ENCODE measurements around the gene HIPK3.
A peak's percentile ranks its signal among the peaks of the same experiment; 100 is the strongest.
"Not testable (repeated sequence)": the region's sequence is repeated elsewhere in the genome, so short reads cannot be mapped to it uniquely, and the experiment has no call there.

Gene HIPK3

DNA sequence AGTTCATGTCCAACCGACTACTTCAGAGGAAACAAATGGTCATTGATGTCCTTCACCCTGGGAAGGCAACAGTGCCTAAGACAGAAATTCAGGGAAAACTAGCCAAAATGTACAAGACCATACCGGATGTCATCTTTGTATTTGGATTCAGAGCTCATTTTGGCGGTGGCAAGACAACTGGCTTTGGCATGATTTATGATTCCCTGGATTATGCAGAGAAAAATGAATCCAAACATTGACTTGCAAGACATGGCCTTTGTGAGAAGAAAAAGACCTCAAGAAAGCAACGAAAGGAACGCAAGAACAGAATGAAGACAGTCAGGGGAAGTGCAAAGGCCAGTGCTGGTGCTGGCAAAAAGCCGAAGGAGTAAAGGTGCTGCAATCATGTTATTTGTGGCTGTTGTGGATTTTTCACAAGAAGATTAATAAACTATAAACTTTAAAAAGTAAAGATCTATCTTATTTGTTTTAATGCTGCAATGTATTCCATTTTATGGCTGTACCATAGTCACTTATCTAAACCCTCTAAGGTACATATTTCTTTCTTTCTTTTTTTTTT is 20.1 kb upstream of the HIPK3 start:
- in situ Hi-C loops (cut with MboI; ENCODE audit: low sequenced_read_pairs, unreplicated experiment), result no loop called here
- TF ChIP-seq, protein P1, sequence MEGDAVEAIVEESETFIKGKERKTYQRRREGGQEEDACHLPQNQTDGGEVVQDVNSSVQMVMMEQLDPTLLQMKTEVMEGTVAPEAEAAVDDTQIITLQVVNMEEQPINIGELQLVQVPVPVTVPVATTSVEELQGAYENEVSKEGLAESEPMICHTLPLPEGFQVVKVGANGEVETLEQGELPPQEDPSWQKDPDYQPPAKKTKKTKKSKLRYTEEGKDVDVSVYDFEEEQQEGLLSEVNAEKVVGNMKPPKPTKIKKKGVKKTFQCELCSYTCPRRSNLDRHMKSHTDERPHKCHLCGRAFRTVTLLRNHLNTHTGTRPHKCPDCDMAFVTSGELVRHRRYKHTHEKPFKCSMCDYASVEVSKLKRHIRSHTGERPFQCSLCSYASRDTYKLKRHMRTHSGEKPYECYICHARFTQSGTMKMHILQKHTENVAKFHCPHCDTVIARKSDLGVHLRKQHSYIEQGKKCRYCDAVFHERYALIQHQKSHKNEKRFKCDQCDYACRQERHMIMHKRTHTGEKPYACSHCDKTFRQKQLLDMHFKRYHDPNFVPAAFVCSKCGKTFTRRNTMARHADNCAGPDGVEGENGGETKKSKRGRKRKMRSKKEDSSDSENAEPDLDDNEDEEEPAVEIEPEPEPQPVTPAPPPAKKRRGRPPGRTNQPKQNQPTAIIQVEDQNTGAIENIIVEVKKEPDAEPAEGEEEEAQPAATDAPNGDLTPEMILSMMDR (IDR thresholded peaks at IDR 0.05; ENCODE audit: borderline replicate concordance, control extremely low read depth, extremely low read depth, insufficient read depth, missing control alignments), result no peak
- no peak for DNase-seq (ENCODE audit: low spot score)

DNA sequence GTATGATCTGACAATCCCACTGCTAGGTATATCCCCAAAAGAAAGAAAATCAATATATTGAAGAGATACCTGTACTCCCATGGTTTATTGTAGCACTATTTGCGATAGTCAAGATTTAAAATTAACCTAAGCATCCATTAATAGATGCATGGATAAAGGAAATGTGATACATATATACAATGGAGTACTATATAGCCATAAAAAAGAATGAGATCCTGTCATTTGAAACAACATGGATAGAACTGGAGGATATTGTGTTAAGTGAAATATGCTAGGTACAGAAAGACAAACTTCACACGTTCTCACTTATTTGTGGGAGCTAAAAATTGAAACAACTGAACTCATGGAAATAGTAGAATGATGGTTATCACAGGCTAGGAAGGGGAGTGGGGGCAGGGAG is 14.6 kb upstream of the HIPK3 start:
- in situ Hi-C loops (cut with MboI; ENCODE audit: low sequenced_read_pairs, unreplicated experiment), result no loop called here
- DNase-seq (ENCODE audit: low spot score), result no peak
- TF ChIP-seq, protein P1 (IDR thresholded peaks at IDR 0.05; ENCODE audit: borderline replicate concordance, control extremely low read depth, extremely low read depth, insufficient read depth, missing control alignments), result no peak

DNA sequence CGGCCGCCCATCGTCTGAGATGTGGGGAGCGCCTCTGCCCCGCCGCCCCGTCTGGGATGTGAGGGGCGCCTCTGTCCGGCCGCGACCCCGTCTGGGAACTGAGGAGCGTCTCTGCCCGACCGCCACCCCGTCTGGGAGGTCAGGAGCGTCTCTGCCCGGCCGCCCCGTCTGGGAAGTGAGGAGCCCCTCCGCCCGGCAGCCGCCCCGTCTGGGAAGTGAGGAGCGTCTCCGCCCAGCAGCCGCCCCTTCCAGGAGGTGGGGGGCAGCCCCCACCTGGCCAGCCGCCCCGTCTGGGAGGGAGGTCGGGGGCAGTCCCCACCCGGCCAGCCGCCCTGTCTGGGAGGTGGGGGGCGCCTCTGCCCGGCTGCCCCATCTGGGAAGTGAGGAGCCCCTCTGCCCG is 13.5 kb upstream of the HIPK3 start:
- in situ Hi-C loops (cut with MboI; ENCODE audit: low sequenced_read_pairs, unreplicated experiment); DNase-seq (ENCODE audit: low spot score): not testable (repeated sequence)

DNA sequence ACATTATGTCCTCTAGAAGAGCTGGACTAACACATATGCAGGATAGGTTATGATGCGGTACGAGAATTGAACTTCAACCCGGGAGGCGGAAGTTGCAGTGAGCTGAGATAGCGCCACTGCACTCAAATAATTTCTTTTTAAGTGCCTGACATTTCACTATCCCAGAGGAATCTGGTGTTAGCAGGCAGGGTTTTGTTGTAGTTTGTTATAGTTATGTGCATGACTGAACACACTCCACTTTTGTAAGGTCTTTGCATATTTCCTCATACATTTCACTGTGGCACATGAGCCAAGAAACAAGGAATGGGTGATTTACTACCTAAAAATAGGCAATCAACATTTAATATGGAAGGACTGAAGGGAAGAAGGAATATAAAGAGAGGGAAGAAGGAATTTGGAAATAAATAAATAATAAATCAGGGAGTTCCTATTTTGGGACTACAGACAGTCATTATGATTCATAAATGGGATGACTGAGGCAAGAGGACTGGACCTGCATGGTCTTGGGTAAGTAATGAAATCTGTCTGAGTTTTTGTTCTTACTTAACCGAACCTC is 8.7 kb upstream of the HIPK3 start:
- no peak for DNase-seq (ENCODE audit: low spot score)
- in situ Hi-C loops (cut with MboI; ENCODE audit: low sequenced_read_pairs, unreplicated experiment), result no loop called here
- TF ChIP-seq, protein P1 (IDR thresholded peaks at IDR 0.05; ENCODE audit: borderline replicate concordance, control extremely low read depth, extremely low read depth, insufficient read depth, missing control alignments), result no peak

DNA sequence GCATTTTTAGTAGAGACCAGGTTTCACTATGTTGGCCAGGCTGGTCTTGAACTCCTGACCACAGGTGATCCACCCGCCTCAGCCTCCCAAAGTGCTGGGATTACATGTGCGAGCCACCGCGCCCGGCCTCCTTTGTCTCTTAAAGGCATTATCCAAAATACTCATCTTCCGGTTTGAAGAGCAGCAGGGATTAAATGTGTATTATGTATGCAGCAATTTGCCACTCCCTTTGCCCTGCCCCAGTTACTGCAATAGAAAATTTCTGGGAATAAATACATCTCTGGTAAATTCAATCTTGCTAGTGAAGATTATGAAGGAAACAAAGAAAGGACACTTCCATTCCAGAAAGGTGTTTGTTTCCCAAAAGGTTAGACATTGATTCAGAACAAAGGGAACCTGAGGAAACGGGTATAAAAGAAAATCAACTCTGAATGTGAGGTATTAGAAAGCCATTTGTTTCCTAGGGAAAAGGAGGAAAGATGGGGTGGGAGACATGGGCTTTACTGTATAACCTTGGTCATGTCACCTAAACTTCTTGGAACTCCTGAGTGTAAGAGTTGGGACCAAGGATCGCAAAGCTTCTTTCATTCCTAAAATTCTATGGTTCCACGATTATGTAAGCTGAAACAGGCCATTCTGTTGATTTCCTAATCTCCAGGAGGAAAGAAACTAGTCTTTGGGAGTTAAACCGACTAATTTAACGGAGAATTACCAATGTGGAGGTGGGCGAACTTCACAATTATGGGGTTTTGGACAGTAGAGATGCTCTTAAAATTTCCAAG is 959 bp upstream of the HIPK3 start:
- in situ Hi-C loops (cut with MboI; ENCODE audit: low sequenced_read_pairs, unreplicated experiment), result no loop called here
- no peak for DNase-seq (ENCODE audit: low spot score)
- TF ChIP-seq, protein P1 (IDR thresholded peaks at IDR 0.05; ENCODE audit: borderline replicate concordance, control extremely low read depth, extremely low read depth, insufficient read depth, missing control alignments), result no peak

DNA sequence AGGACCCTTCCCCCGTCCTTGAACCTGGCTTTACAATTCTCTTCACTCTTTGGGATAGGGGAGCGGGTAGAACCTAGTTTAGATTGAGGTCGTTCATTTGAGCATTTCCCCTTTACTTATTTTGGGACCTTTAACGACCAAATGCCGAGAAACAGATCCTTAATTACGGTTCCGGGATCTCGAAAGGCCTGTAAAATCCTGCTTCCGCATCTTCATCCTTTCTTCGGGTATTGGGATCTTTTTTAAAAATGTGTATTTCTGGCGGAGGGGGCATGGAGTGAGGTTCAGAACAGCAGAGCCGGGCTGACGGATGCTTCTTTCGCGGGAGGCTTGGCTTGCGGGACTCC is 395 bp upstream of the HIPK3 start:
- in situ Hi-C loops (cut with MboI; ENCODE audit: low sequenced_read_pairs, unreplicated experiment), result no loop called here
- TF ChIP-seq, protein P1 (IDR thresholded peaks at IDR 0.05; ENCODE audit: borderline replicate concordance, control extremely low read depth, extremely low read depth, insufficient read depth, missing control alignments), result no peak
- no peak for DNase-seq (ENCODE audit: low spot score)

DNA sequence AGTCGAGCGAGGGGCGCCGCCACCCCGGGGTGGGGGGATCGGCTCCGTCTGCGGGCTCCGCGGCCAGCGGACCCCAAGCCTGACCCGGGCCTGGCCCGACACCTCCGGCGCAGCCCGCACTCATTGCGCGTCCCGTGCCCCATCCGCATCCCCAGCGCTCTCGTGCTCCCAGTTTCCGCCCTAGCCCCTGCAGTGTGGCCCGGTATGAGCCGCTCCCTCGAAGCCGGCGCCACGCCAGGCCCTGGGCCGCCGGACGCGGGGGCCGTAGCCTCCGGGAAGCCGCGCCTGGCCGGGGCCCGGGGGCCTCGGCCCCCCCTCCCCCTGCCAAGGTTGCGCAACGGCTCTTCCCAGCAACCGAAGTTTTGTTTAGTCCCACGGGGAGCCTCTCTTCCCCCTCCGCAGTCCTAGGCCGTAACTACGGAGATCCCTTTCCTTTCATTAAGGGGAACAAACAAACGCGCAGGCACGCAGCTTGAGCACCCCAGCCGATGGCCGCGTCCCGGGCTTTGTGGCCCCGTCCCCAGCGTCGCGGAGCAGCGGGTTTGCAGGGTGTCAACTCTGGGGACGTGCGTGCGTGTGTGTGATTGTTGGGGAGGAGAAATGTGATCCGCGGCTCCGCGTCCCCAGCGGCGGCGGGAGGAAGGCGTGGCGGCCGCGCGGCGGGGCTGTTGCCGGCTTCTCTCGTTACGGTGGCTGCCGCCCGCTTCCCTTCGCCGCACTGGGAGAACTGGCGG is 883 bp downstream of the HIPK3 start:
- DNase-seq (ENCODE audit: low spot score), result peak; percentile 75
- in situ Hi-C loops (cut with MboI; ENCODE audit: low sequenced_read_pairs, unreplicated experiment), result no loop called here
- TF ChIP-seq, protein P1 (IDR thresholded peaks at IDR 0.05; ENCODE audit: borderline replicate concordance, control extremely low read depth, extremely low read depth, insufficient read depth, missing control alignments), result peak; percentile 18

Data from GM13976 (cell line).